BJ (cell line): Measurements from ENCODE around the gene ARID3C. TPM values are rescaled to one million over a fixed set of nuclear protein-coding genes. Genes with fewer than 3 reads are reported as not detected.
A peak's percentile ranks its signal among the peaks of the same experiment; 100 is the strongest.

Experiments
- CTCF ChIA-PET: fragments of 350-600 bp; formaldehyde crosslinking; extraction: SDS; loops from one replicate; lab custom pipeline; 2021; ENCODE audit warnings: antibody characterized with exemption, inconsistent platforms; lab: Yijun Ruan, JAX
- POLR2A ChIA-PET: fragments of 300-600 bp; sonication (Branson Sonifier 250); formaldehyde crosslinking; extraction: SDS; loops from one replicate; lab custom pipeline; 2021; ENCODE audit warnings: antibody characterized with exemption; lab: Charles Lee
- DNase-seq: peaks from one replicate; pipeline ENCODE4 v3.0.0-alpha.2; 2011; ENCODE audit warnings: low read depth
- H3K27me3 ChIP-seq: 2 replicates; pipeline ENCODE4 v1.6.0; 2011; ENCODE audit warnings: low read length; ENCODE audit not compliant: control insufficient read depth, insufficient read depth
- H3K36me3 ChIP-seq: 2 replicates; pipeline ENCODE4 v1.5.1; 2011; ENCODE audit warnings: low read length; ENCODE audit not compliant: control insufficient read depth, insufficient read depth
- H3K4me3 ChIP-seq: 2 replicates; pipeline ENCODE4 v1.5.1; 2011; ENCODE audit warnings: low read depth, mild to moderate bottlenecking, control low read depth, low read length
- CTCF ChIP-seq: IDR thresholded peaks from 2 replicates; pipeline ENCODE4 v1.5.1; 2011; ENCODE audit warnings: low read depth, mild to moderate bottlenecking, control low read depth, inconsistent platforms, low read length, moderate library complexity; ENCODE audit not compliant: insufficient read depth
- polyA plus RNA-seq: library from polyadenylated mRNA; depleted of rRNA; stranded (reverse); fragments of >200 nt; gene quantifications from 2 replicates; pipeline ENCODE4 v1.2.3, GENCODE V29; 2011

The ARID3C gene
- polyA plus RNA-seq, 1 experiment: not detected

GRCh38 chr9:34624475-34625185, 4.2 kb downstream of the ARID3C start:
- Histone ChIP-seq H3K4me3 (no peak overlapping the region), H3K27me3 (peaks cover 54% of the 10 kb centered on the region), H3K36me3 (no peaks in the 10 kb centered on the region)
- no peak for DNase-seq
- ChIA-PET POLR2A (no interaction called here), CTCF (interaction anchor here (1.4 to 5.1 kb wide), 3 partner anchors 9 to 12 kb away, joined by 4 to 29 read pairs (median 6); partner anchors contain the start of gene RPP25L)
- TF ChIP-seq CTCF: no peak

- Histone ChIP-seq H3K27me3 (peaks cover 48% of the 10 kb centered on the region), H3K4me3 (no peak overlapping the region), H3K36me3 (no peaks in the 10 kb centered on the region)
- no peak for TF ChIP-seq CTCF
- POLR2A ChIA-PET: no interaction called here
- DNase-seq: no peak
- CTCF ChIA-PET: interaction anchor here (1.2 to 5.1 kb wide), 3 partner anchors 10 to 20 kb away, joined by 4 to 29 read pairs (median 4); no protein-coding TSS in a partner anchor
These were observed 5.3 kb downstream of the ARID3C start for GRCh38 chr9:34623374-34624235.

GRCh38 chr9:34620061-34620994, 8.5 kb downstream of the ARID3C start, which contains the start of gene DCTN3:
TSS of gene DCTN3 (minus strand) at chr9:34620495. CDS start at chr9:34620464, 31 bp downstream.
- Histone ChIP-seq H3K27me3 (peaks cover 21% of the 10 kb centered on the region), H3K36me3 (peaks cover 14% of the 10 kb centered on the region), H3K4me3 (peak within 1 kb of the TSS; percentile 96)
- CTCF ChIA-PET: interaction anchor here (1.0 to 2.2 kb wide), 9 partner anchors 9 to 81 kb away, joined by 3 to 32 read pairs (median 9); partner anchors contain the start of genes GALT and RPP25L
- POLR2A ChIA-PET: no interaction called here
- peak; percentile 74 for DNase-seq
- no peak for TF ChIP-seq CTCF

- no peak for DNase-seq
- CTCF ChIA-PET: interaction anchor here (0.7 to 5.9 kb wide), 5 partner anchors 10 to 287 kb away, joined by 3 to 112 read pairs (median 4); partner anchors contain the start of gene SIGMAR1
- POLR2A ChIA-PET: no interaction called here
- H3K36me3 ChIP-seq: peaks cover 14% of the 10 kb centered on the region
- H3K4me3 ChIP-seq: no peak overlapping the region
- no peaks in the 10 kb centered on the region for H3K27me3 ChIP-seq
- TF ChIP-seq CTCF: no peak
These were observed 13.7 kb downstream of the ARID3C start for GRCh38 chr9:34615132-34615531.
